Measurements from ENCODE around the gene ARHGAP24. TPM values are rescaled to one million over a fixed set of nuclear protein-coding genes. Genes with fewer than 3 reads are reported as not detected.
"Not testable (repeated sequence)": the region's sequence is repeated elsewhere in the genome, so short reads cannot be mapped to it uniquely, and the experiment has no call there.

The ARHGAP24 gene
- total and polyA plus RNA-seq, 8 donors, result 10.5 to 34.7 (median 17.1) TPM

DNA sequence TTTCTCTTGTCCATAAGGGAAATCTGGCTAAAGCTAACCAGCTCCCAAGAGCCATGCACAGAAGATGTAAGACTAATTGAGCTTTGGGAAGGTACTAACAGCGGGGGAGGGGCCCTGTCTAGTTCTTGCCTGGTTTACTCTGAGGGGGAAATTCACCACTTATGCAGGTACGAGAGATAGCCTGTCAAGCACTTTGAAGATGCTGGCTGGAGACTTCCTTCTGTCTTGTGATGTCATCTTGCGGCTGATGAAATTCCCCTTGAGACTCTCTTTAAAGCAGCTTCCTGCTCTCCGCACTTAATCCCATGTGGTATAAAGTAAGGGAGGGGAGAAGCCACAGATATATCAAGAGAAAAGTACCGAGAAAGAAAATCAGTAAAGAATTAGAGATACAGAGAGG, 539.6 kb downstream of the ARHGAP24 start:
- TF ChIP-seq, protein P1, sequence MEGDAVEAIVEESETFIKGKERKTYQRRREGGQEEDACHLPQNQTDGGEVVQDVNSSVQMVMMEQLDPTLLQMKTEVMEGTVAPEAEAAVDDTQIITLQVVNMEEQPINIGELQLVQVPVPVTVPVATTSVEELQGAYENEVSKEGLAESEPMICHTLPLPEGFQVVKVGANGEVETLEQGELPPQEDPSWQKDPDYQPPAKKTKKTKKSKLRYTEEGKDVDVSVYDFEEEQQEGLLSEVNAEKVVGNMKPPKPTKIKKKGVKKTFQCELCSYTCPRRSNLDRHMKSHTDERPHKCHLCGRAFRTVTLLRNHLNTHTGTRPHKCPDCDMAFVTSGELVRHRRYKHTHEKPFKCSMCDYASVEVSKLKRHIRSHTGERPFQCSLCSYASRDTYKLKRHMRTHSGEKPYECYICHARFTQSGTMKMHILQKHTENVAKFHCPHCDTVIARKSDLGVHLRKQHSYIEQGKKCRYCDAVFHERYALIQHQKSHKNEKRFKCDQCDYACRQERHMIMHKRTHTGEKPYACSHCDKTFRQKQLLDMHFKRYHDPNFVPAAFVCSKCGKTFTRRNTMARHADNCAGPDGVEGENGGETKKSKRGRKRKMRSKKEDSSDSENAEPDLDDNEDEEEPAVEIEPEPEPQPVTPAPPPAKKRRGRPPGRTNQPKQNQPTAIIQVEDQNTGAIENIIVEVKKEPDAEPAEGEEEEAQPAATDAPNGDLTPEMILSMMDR (IDR thresholded peaks at IDR 0.05), result no peak
- H3K27ac ChIP-seq, result no peak overlapping the region
- intact Hi-C loops (cut with DNase I), result no loop called here
- no peaks in the 10 kb centered on the region for H3K27me3 ChIP-seq
- no peak overlapping the region for H3K4me3 ChIP-seq
- no peaks in the 10 kb centered on the region for H3K9me3 ChIP-seq
- H3K4me1 ChIP-seq, result no peaks in the 10 kb centered on the region
- FAIRE-seq, result no peak
- H3K36me3 ChIP-seq, result no peaks in the 10 kb centered on the region
- DNase-seq, result no peak
- no peak for ATAC-seq
- WGBS, 2 donors, result 87 to 93% methylated on average over 5 of the region's 5 CpGs

- DNase-seq (no peak), ATAC-seq (peak in 2 of 4 donors; percentile 62 to 64), FAIRE-seq (no peak)
- no peak overlapping the region for H3K4me3 ChIP-seq
- WGBS, 2 donors, result 86 to 91% methylated on average over 2 of the region's 2 CpGs
- TF ChIP-seq, protein P1 (IDR thresholded peaks at IDR 0.05), result no peak
- intact Hi-C loops (cut with DNase I), result no loop called here
- H3K27ac ChIP-seq, result no peak overlapping the region
- H3K27me3 ChIP-seq, result no peaks in the 10 kb centered on the region
- no peaks in the 10 kb centered on the region for H3K9me3 ChIP-seq
- no peaks in the 10 kb centered on the region for H3K4me1 ChIP-seq
- no peaks in the 10 kb centered on the region for H3K36me3 ChIP-seq
Measured at GRCh38 chr4:86015412-86016350, 540.7 kb downstream of the ARHGAP24 start.

GRCh38 chr4:86019362-86019761, 544.4 kb downstream of the ARHGAP24 start:
- intact Hi-C loops (cut with DNase I), result no loop called here
- Histone ChIP-seq H3K9me3 (no peaks in the 10 kb centered on the region), H3K27me3 (no peaks in the 10 kb centered on the region), H3K27ac (no peak overlapping the region), H3K36me3 (no peaks in the 10 kb centered on the region), H3K4me1 (no peaks in the 10 kb centered on the region), H3K4me3 (no peak overlapping the region)
- ATAC-seq (no peak), FAIRE-seq (no peak), DNase-seq (no peak)
- 83 to 91% methylated on average over 1 of the region's 1 CpG for WGBS, 2 donors
- TF ChIP-seq, protein P1 (IDR thresholded peaks at IDR 0.05), result no peak

GRCh38 chr4:86019906-86020305, 545.0 kb downstream of the ARHGAP24 start:
- TF ChIP-seq, protein P1 (IDR thresholded peaks at IDR 0.05), result no peak
- H3K36me3 ChIP-seq, result no peaks in the 10 kb centered on the region
- ATAC-seq (no peak), FAIRE-seq (no peak), DNase-seq (no peak)
- no peak overlapping the region for H3K27ac ChIP-seq
- H3K4me1 ChIP-seq, result no peaks in the 10 kb centered on the region
- no peaks in the 10 kb centered on the region for H3K9me3 ChIP-seq
- no peak overlapping the region for H3K4me3 ChIP-seq
- intact Hi-C loops (cut with DNase I), result no loop called here
- H3K27me3 ChIP-seq, result no peaks in the 10 kb centered on the region

DNA sequence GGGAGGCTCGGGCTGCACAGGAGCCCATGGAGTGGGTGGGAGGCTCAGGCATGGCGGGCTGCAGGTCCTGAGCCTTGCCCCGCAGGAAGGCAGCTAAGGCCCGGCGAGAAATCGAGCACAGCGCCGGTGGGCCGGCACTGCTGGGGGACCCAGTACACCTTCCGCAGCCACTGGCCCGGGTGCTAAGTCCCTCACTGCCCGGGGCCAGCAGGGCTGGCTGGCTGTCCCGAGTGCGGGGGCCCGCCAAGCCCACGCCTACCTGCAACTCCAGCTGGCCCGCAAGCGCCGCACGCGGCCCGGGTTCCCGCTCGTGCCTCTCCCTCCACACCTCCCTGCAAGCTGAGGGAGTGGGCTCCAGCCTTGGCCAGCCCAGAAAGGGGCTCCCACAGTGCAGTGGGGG, 546.7 kb downstream of the ARHGAP24 start:
- H3K27ac ChIP-seq; H3K36me3 ChIP-seq; H3K27me3 ChIP-seq; H3K4me3 ChIP-seq; intact Hi-C loops (cut with DNase I); FAIRE-seq; H3K9me3 ChIP-seq; ATAC-seq; H3K4me1 ChIP-seq: not testable (repeated sequence)
- peak in 1 of 6 donors; percentile 50 for DNase-seq
- WGBS, 2 donors, result 94 to 97% methylated on average over 5 to 24 of the region's 24 CpGs
